Activated T-cell treated with anti-CD3 and anti-CD28 coated beads for 4 hours (primary cell): ENCODE data around the gene SCAMP1.

Source experiments
- DNase-seq: peaks from one replicate; pipeline ENCODE4 v3.0.0-alpha.2; 2020

The SCAMP1 gene

GRCh38 chr5:78518365-78519197, 158.2 kb downstream of the SCAMP1 start:
- no peak for DNase-seq

- DNase-seq: no peak
Measured at GRCh38 chr5:78519198-78519941, 159.0 kb downstream of the SCAMP1 start.

GRCh38 chr5:78521455-78521854, 161.0 kb downstream of the SCAMP1 start:
- no peak for DNase-seq

GRCh38 chr5:78522476-78523260, 162.3 kb downstream of the SCAMP1 start:
- no peak for DNase-seq

- DNase-seq: no peak
Measured at GRCh38 chr5:78523314-78524193, 163.1 kb downstream of the SCAMP1 start.

GRCh38 chr5:78526049-78526525, 165.7 kb downstream of the SCAMP1 start:
- DNase-seq: no peak

- DNase-seq: no peak
Measured at GRCh38 chr5:78527054-78527859, 166.8 kb downstream of the SCAMP1 start.

- DNase-seq: no peak
Measured at GRCh38 chr5:78527925-78528324, 167.5 kb downstream of the SCAMP1 start.
